Choroid plexus epithelial cell (primary cell): Measurements from ENCODE around the gene LRRC36.
"Not testable (repeated sequence)": the region's sequence is repeated elsewhere in the genome, so short reads cannot be mapped to it uniquely, and the experiment has no call there.

Experiments used
- DNase-seq: peaks from one replicate; pipeline ENCODE4 v3.0.0-alpha.2; 2010; ENCODE audit warnings: low read depth
- H3K4me3 ChIP-seq: 2 replicates; pipeline ENCODE4 v1.5.1; 2011; ENCODE audit warnings: low read depth, mild to moderate bottlenecking, control low read depth, low read length, moderate library complexity
- CTCF ChIP-seq: conservative IDR thresholded peaks from 2 replicates; pipeline ENCODE4 v1.5.1; 2011; ENCODE audit warnings: low read depth, mild to moderate bottlenecking, control low read depth, inconsistent platforms, low read length, moderate library complexity

LRRC36 gene

GRCh38 chr16:67411339-67411738 is 84.7 kb downstream of the LRRC36 start:
- no peak for DNase-seq
- no peak for TF ChIP-seq CTCF

GRCh38 chr16:67412294-67412693 is 85.7 kb downstream of the LRRC36 start:
- H3K4me3 ChIP-seq = no peak overlapping the region
- TF ChIP-seq CTCF = no peak
- DNase-seq = no peak

More at GRCh38 chr16:67411339-67411738, 84.7 kb downstream of the LRRC36 start:
- no peak overlapping the region for H3K4me3 ChIP-seq

- no peak for TF ChIP-seq CTCF
- no peak for DNase-seq
- H3K4me3 ChIP-seq = no peak overlapping the region
Observed at GRCh38 chr16:67413978-67414911, 87.6 kb downstream of the LRRC36 start.

- not testable (repeated sequence) for DNase-seq
- peak overlapping the region; percentile 81 for H3K4me3 ChIP-seq
Observed at GRCh38 chr16:67415421-67415820, 88.8 kb downstream of the LRRC36 start.

GRCh38 chr16:67415872-67416793 is 89.5 kb downstream of the LRRC36 start, which contains the start of gene ZDHHC1:
Gene ZDHHC1 (minus strand): TSS chr16:67416477. CDS start chr16:67407775, 8,702 bp downstream.
- DNase-seq = peak; percentile 67
- peak; percentile 8 for TF ChIP-seq CTCF
- H3K4me3 ChIP-seq = peak within 1 kb of the TSS; percentile 81

GRCh38 chr16:67417333-67418061 is 90.9 kb downstream of the LRRC36 start:
- no peak overlapping the region for H3K4me3 ChIP-seq
- no peak for DNase-seq
- no peak for TF ChIP-seq CTCF

GRCh38 chr16:67419502-67419901 is 92.9 kb downstream of the LRRC36 start:
- no peak for DNase-seq
- H3K4me3 ChIP-seq = no peak overlapping the region
- TF ChIP-seq CTCF = no peak
